ENCODE data around the gene TLE3. TPM values are rescaled to one million over a fixed set of nuclear protein-coding genes. Genes with fewer than 3 reads are reported as not detected.

TLE3 gene
- total RNA-seq, 3 donors from 2014 or later: 67.0 to 73.9 (median 73.4) TPM

DNA sequence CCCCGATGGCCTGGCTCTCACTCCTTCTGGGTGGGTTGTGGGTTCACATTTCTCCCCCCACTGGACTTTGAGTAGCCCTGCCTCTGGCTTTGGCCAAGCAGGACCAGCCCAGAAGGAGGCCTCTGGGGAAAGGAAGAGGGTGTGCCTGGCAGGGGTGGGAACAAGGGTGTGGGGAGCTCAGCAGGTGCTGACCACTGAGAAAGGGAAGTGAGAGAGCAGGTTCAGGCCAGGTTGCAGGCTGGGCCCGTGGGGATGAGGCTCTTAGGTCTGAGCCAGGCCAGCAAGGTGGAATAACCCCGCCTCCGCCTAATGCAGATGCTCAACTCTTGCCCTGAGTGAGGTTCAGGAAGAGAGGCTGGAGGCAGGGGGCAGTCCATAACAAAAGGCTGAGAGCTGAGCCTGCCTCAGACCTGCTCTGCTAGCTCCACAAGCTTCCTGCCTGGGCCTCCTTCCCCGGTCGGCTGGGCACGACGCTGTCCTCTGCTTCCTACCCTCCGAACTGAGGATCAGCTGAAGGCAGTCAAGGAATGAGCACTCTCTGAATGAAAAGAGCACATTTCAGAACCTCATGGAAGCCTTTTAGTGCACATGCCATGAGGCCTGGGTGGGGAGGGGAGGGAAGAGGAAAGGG is 82.7 kb downstream of the TLE3 start:
- Histone ChIP-seq H3K4me3 (no peak overlapping the region), H3K9me3 (peaks cover 0 to 11% of the 10 kb centered on the region in 2 donors), H3K27me3 (no peaks in the 10 kb centered on the region), H3K36me3 (no peaks in the 10 kb centered on the region), H3K27ac (no peak overlapping the region), H3K4me1 (no peaks in the 10 kb centered on the region)
- intact Hi-C loops (cut with DNase I; ENCODE audit: low total_unique reads): no loop called here
- DNase-seq (ENCODE audit: low spot score in 2 of 2): no peak
- TF ChIP-seq, protein P1, sequence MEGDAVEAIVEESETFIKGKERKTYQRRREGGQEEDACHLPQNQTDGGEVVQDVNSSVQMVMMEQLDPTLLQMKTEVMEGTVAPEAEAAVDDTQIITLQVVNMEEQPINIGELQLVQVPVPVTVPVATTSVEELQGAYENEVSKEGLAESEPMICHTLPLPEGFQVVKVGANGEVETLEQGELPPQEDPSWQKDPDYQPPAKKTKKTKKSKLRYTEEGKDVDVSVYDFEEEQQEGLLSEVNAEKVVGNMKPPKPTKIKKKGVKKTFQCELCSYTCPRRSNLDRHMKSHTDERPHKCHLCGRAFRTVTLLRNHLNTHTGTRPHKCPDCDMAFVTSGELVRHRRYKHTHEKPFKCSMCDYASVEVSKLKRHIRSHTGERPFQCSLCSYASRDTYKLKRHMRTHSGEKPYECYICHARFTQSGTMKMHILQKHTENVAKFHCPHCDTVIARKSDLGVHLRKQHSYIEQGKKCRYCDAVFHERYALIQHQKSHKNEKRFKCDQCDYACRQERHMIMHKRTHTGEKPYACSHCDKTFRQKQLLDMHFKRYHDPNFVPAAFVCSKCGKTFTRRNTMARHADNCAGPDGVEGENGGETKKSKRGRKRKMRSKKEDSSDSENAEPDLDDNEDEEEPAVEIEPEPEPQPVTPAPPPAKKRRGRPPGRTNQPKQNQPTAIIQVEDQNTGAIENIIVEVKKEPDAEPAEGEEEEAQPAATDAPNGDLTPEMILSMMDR (IDR thresholded peaks at IDR 0.05): no peak
- TF ChIP-seq POLR2A (IDR thresholded peaks at IDR 0.05): no peak
- no peak for TF ChIP-seq POLR2AphosphoS5 (IDR thresholded peaks at IDR 0.05)

DNA sequence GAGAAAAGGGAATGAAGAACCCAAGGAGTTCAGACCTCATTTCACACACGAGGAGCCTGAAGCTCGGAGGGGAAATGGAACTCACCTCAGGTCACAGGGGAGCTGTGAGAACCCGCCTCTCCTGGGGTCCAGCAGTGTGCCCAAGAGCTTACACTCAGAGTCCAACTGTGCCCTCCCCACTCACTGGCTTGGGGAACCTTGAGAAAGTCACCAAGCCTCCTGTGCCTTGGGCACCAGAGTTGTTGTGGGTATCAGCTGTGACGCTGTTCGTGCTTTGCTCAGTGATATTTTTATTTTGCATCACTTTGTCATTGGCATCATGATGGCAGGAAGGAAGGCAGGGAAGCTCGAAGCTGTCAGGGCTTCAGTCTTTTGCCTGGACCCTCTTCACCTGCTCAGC is 83.4 kb downstream of the TLE3 start:
- Histone ChIP-seq H3K36me3 (no peaks in the 10 kb centered on the region), H3K4me3 (no peak overlapping the region), H3K27ac (no peak overlapping the region), H3K27me3 (no peaks in the 10 kb centered on the region), H3K4me1 (no peaks in the 10 kb centered on the region), H3K9me3 (peaks cover 0 to 11% of the 10 kb centered on the region in 2 donors)
- DNase-seq (ENCODE audit: low spot score in 2 of 2): no peak
- TF ChIP-seq, protein P1 (IDR thresholded peaks at IDR 0.05): no peak
- TF ChIP-seq POLR2A (IDR thresholded peaks at IDR 0.05): no peak
- no peak for TF ChIP-seq POLR2AphosphoS5 (IDR thresholded peaks at IDR 0.05)
- intact Hi-C loops (cut with DNase I; ENCODE audit: low total_unique reads): no loop called here

DNA sequence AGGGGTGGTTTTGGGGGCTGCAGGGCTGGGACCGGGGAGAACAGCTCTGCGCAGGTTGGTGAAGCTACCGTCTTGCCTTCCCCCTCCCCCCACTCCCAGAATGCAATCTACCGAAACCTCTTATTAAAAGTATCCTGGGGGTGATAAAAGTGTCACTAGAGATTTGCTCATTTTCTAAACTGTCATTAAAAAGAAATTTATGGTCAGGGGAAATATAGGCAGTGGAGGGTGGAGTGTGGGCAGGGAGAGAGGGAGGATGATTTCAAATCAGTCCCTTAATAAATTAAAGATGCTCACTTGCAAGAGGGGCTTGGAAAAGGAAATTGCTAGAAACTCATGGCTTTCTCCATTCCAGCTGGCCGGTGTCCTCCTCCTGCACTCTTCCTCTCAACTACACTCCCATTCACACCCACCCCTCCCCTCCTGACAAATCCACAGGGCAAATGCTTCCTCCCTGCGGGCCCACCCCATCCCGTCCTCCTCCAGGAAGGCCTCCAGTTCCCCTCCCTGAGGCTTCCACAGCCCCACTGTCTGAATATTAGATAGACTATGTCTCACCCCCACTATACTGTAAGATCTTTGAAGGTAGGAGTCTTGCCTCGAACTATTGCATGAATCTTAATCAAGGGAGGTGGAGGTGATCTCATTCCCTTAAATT is 83.9 kb downstream of the TLE3 start:
- TF ChIP-seq, protein P1 (IDR thresholded peaks at IDR 0.05): no peak
- TF ChIP-seq POLR2A (IDR thresholded peaks at IDR 0.05) (no peak), POLR2AphosphoS5 (IDR thresholded peaks at IDR 0.05) (no peak)
- no peak for DNase-seq (ENCODE audit: low spot score in 2 of 2)
- no peak overlapping the region for H3K27ac ChIP-seq
- H3K36me3 ChIP-seq: no peaks in the 10 kb centered on the region
- H3K4me3 ChIP-seq: no peak overlapping the region
- no peaks in the 10 kb centered on the region for H3K4me1 ChIP-seq
- peaks cover 0 to 11% of the 10 kb centered on the region in 2 donors for H3K9me3 ChIP-seq
- no peaks in the 10 kb centered on the region for H3K27me3 ChIP-seq
- intact Hi-C loops (cut with DNase I; ENCODE audit: low total_unique reads): no loop called here

DNA sequence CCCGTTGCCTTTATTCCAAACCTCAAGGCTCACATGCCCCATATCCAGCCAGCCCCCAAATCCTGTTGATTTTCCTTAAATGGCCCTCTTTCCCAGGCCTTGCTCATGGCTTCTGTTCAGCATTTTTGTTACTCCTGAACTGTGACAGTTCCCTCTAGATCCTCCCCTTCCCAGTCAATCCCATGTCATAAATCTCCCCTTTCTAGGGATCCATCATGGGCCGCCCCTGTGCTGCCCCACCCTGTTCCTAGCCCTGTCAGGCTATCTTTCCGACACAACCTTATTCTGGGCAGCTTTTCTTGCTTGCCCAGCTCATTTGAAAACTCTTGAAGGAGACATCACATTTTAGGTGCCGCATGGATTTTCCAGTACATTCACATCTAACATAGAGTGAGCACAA is 84.8 kb downstream of the TLE3 start:
- intact Hi-C loops (cut with DNase I; ENCODE audit: low total_unique reads): no loop called here
- H3K27me3 ChIP-seq: no peaks in the 10 kb centered on the region
- H3K4me1 ChIP-seq: no peaks in the 10 kb centered on the region
- peaks cover 0 to 11% of the 10 kb centered on the region in 2 donors for H3K9me3 ChIP-seq
- TF ChIP-seq POLR2A (IDR thresholded peaks at IDR 0.05) (no peak), POLR2AphosphoS5 (IDR thresholded peaks at IDR 0.05) (no peak)
- TF ChIP-seq, protein P1 (IDR thresholded peaks at IDR 0.05): no peak
- DNase-seq (ENCODE audit: low spot score in 2 of 2): no peak
- H3K36me3 ChIP-seq: no peaks in the 10 kb centered on the region
- no peak overlapping the region for H3K27ac ChIP-seq
- H3K4me3 ChIP-seq: no peak overlapping the region

DNA sequence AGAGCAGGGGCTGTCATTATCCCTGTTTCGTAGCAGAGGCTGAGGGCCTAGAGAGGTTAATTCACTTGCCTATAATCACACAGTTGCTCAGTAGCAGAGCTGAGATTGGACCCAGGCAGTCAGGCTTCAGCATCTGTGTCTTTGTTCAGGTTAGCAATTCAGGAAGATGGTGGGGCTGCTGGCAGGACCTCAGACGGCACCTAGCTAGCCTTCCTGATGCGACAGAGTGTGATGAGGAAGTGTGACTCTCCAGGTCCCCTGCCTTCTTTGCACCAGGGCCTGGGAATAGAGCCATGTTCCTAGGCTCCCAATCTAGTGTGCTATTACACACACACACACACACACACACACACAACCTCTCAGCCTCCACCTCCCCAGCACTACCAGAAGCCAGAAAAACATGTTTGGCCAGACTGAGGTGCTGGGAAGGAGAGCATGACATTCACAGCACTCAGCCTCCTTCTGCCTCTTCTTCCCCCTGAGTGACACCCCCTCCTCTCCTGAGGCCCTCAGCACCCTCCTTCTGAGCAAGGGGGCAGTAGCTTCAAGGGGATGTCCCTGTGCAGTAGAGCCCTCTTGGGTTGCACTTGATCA is 88.9 kb downstream of the TLE3 start:
- no peak for DNase-seq (ENCODE audit: low spot score in 2 of 2)
- H3K27me3 ChIP-seq: no peaks in the 10 kb centered on the region
- H3K27ac ChIP-seq: no peak overlapping the region
- no peaks in the 10 kb centered on the region for H3K4me1 ChIP-seq
- H3K36me3 ChIP-seq: no peaks in the 10 kb centered on the region
- H3K4me3 ChIP-seq: no peak overlapping the region
- TF ChIP-seq, protein P1 (IDR thresholded peaks at IDR 0.05): no peak
- no peak for TF ChIP-seq POLR2A (IDR thresholded peaks at IDR 0.05)
- TF ChIP-seq POLR2AphosphoS5 (IDR thresholded peaks at IDR 0.05): no peak
- intact Hi-C loops (cut with DNase I; ENCODE audit: low total_unique reads): no loop called here
- H3K9me3 ChIP-seq: no peaks in the 10 kb centered on the region
